ENCODE results near the gene CCDC73.
"Not testable (repeated sequence)": the region's sequence is repeated elsewhere in the genome, so short reads cannot be mapped to it uniquely, and the experiment has no call there.

The CCDC73 gene

GRCh38 chr11:32723332-32723731 is 71.1 kb downstream of the CCDC73 start:
- no peak for TF ChIP-seq CTCF (IDR thresholded peaks at IDR 0.05; ENCODE audit: extremely low read depth, insufficient read depth, missing control alignments)
- in situ Hi-C loops (cut with MboI; ENCODE audit: low pct_unique_long_range_greater_than_20kb, low sequenced_read_pairs, unreplicated experiment): no loop called here
- DNase-seq (ENCODE audit: low spot score): no peak

DNA sequence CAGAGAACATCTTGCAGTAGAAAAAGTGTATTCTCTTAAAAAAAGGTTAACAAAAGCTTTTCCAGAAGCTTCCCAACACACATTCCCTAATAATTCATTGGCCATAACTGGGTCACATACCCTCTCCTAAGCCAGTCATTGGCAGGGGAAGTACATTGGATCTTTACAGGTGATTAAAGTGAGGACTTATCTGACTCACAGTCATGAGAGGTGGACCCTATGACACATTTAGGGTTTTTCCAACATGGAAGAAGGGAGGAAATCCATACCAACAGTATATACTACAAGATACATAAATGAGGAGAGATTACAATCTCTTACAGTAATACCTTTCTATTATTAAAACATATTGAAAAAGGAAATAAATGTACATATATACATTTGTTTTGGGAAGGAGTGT is 72.2 kb downstream of the CCDC73 start:
- in situ Hi-C loops (cut with MboI; ENCODE audit: low pct_unique_long_range_greater_than_20kb, low sequenced_read_pairs, unreplicated experiment): no loop called here
- no peak for DNase-seq (ENCODE audit: low spot score)
- TF ChIP-seq CTCF (IDR thresholded peaks at IDR 0.05; ENCODE audit: extremely low read depth, insufficient read depth, missing control alignments): no peak

DNA sequence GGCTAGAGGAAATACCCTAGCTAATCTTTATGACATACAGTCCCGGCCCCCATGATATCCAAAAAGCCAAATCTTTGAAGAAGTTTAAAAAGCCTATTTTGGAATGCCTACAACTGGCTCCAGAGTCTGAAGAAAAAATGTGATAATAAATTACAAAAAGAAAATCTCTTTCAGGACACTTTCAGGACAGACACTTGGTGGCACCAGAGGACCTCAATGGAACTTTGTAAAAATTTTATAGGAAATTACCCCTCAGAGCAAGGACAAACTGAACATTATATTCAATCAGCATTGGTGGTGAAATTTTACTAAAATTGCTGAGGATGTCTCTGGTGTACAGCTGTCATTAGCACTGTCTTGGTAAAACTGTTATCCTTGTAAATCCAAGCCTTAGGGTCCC is 81.0 kb downstream of the CCDC73 start:
- peak; percentile 40 for TF ChIP-seq CTCF (IDR thresholded peaks at IDR 0.05; ENCODE audit: extremely low read depth, insufficient read depth, missing control alignments)
- DNase-seq (ENCODE audit: low spot score): peak; percentile 18
- in situ Hi-C loops (cut with MboI; ENCODE audit: low pct_unique_long_range_greater_than_20kb, low sequenced_read_pairs, unreplicated experiment): no loop called here

- in situ Hi-C loops (cut with MboI; ENCODE audit: low pct_unique_long_range_greater_than_20kb, low sequenced_read_pairs, unreplicated experiment); DNase-seq (ENCODE audit: low spot score): not testable (repeated sequence)
Observed at GRCh38 chr11:32708978-32709377, 85.5 kb downstream of the CCDC73 start.

DNA sequence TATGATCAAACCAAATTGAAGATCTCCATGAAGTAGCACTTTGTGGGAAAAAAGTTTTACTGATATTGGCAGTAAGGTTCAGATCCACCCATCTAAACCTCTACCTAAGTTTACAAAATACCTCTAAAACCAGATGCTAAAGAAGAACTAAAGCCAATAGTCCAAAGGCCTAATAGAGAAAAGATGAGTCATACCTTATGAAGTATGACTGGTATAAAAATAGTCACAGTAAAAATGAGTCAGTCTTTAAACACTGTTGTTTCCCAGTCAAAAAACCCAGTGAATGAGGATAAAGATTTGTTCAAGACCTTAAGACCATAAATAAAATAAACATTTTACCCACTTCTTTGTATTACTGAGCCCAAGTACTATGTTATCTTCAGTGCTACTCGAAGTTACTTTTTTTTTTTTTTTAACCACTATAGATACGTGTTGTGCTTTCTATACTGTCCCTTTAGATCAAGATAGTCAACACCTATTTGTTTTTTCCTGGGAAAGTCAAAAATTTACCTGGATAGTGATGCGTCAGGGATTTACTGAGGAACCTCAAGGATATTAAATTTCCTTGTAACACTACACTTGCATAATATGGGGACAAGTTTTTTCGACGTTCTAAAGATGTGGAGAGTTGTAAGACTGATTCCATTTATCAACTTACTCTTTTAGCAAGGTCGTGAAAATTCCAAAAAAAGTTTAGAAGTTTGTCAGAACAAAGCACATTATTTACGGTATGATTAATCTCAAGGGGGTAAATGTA is 87.3 kb downstream of the CCDC73 start:
- DNase-seq (ENCODE audit: low spot score): peak; percentile 69

GRCh38 chr11:32705309-32706033 is 89.0 kb downstream of the CCDC73 start:
- no peak for DNase-seq (ENCODE audit: low spot score)
- in situ Hi-C loops (cut with MboI; ENCODE audit: low pct_unique_long_range_greater_than_20kb, low sequenced_read_pairs, unreplicated experiment): no loop called here
- no peak for TF ChIP-seq CTCF (IDR thresholded peaks at IDR 0.05; ENCODE audit: extremely low read depth, insufficient read depth, missing control alignments)

More for the DNA sequence above, 87.3 kb downstream of the CCDC73 start:
- TF ChIP-seq CTCF (IDR thresholded peaks at IDR 0.05; ENCODE audit: extremely low read depth, insufficient read depth, missing control alignments): no peak
- in situ Hi-C loops (cut with MboI; ENCODE audit: low pct_unique_long_range_greater_than_20kb, low sequenced_read_pairs, unreplicated experiment): no loop called here

DNA sequence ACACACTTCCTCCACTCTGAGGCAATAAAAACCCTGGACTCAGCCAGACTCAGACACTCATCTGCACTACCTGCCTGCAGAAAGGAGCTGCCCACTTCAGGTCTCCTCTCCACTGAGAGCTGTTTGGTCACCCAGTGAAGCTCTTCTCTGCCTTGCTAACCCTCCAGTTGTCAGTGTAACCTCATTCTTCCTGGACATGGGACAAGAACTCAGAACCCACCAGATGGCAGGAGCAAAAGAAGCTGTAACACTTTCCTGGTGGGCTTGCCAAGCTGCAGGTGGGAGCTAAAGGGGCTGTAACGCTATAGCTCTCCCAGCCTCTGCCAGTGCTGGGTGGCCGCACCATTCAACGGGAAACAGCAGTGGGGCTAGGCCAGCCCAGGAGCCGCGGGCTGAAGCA is 89.7 kb downstream of the CCDC73 start:
- no peak for TF ChIP-seq CTCF (IDR thresholded peaks at IDR 0.05; ENCODE audit: extremely low read depth, insufficient read depth, missing control alignments)
- no peak for DNase-seq (ENCODE audit: low spot score)
- in situ Hi-C loops (cut with MboI; ENCODE audit: low pct_unique_long_range_greater_than_20kb, low sequenced_read_pairs, unreplicated experiment): no loop called here
